ENCODE measurements around the gene TMEM182. TPM values are rescaled to one million over a fixed set of nuclear protein-coding genes. Genes with fewer than 3 reads are reported as not detected.
A peak's percentile ranks its signal among the peaks of the same experiment; 100 is the strongest.

Gene TMEM182
- total RNA-seq, 1 donor from 2014 or later = 386 TPM

GRCh38 chr2:102801858-102802699 is 40.2 kb downstream of the TMEM182 start:
- no peak for DNase-seq

GRCh38 chr2:102803041-102803896 is 41.4 kb downstream of the TMEM182 start:
- no peak for DNase-seq

GRCh38 chr2:102803897-102804217 is 42.0 kb downstream of the TMEM182 start:
- no peak for DNase-seq

- DNase-seq = peak; percentile 89
Observed at GRCh38 chr2:102806250-102806837, 44.5 kb downstream of the TMEM182 start.

GRCh38 chr2:102809291-102810189 is 47.7 kb downstream of the TMEM182 start:
- DNase-seq = no peak

GRCh38 chr2:102815285-102815684 is 53.5 kb downstream of the TMEM182 start:
- peak; percentile 32 for DNase-seq

- peak; percentile 91 for DNase-seq
Observed at GRCh38 chr2:102826904-102827303, 65.1 kb downstream of the TMEM182 start.

- DNase-seq = no peak
Observed at GRCh38 chr2:102832789-102833188, 71.0 kb downstream of the TMEM182 start.

GRCh38 chr2:102834523-102835273 is 72.9 kb downstream of the TMEM182 start:
- no peak for DNase-seq

- DNase-seq = no peak
Observed at GRCh38 chr2:102837626-102838198, 75.9 kb downstream of the TMEM182 start.

- peak; percentile 82 for DNase-seq
Observed at GRCh38 chr2:102839668-102840388, 78.0 kb downstream of the TMEM182 start.

GRCh38 chr2:102841107-102841840 is 79.4 kb downstream of the TMEM182 start:
- DNase-seq = peak; percentile 77

GRCh38 chr2:102843764-102844443 is 82.1 kb downstream of the TMEM182 start:
- DNase-seq = no peak

GRCh38 chr2:102844911-102845310 is 83.1 kb downstream of the TMEM182 start:
- no peak for DNase-seq

GRCh38 chr2:102848366-102848839 is 86.6 kb downstream of the TMEM182 start:
- DNase-seq = peak; percentile 95

GRCh38 chr2:102850888-102851287 is 89.1 kb downstream of the TMEM182 start:
- peak; percentile 27 for DNase-seq

- DNase-seq = no peak
Observed at GRCh38 chr2:102852867-102853266, 91.0 kb downstream of the TMEM182 start.
